HCT116 (cell line): ENCODE measurements around the gene STXBP5L. TPM values are rescaled to one million over a fixed set of nuclear protein-coding genes. Genes with fewer than 3 reads are reported as not detected.

Experiments used
- ATAC-seq: fragments of 200-7000 bp; cut with Tn5 transposase; 2 replicates; pipeline ENCODE4 v1.9.1; 2020; ENCODE audit warnings: mild to moderate bottlenecking, moderate library complexity
- BruUV-seq: library from RNA; stranded (reverse); fragments of 400-500 nt; replicated peaks from 2 replicates; lab custom pipeline; 2021; lab: Mats Ljungman, UMichigan
- CTCF ChIA-PET: fragments of 300-600 bp; sonication (Branson Sonifier 250); formaldehyde crosslinking; loops from one replicate; lab custom pipeline; 2021; ENCODE audit warnings: antibody characterized with exemption; lab: Charles Lee
- POLR2A ChIA-PET: fragments of 300-600, 350-600 bp; sonication (Branson Sonifier 250); formaldehyde crosslinking; loops from one replicate; lab custom pipeline; 2021; ENCODE audit warnings: antibody characterized with exemption; lab: Charles Lee
- RAD21 ChIA-PET, 2 experiments: fragments of 300-600 bp; sonication (Branson Sonifier 250); formaldehyde crosslinking; loops; one replicate each; lab custom pipeline; 2023; ENCODE audit warnings: low total read pairs in 2 of 2; ENCODE audit not compliant: uncharacterized antibody in 2 of 2, unreplicated experiment in 2 of 2, low non-redundant PET in 1 of 2; lab: Charles Lee
- DNase-seq: peaks from one replicate; pipeline ENCODE4 v3.0.0-alpha.2; 2010; ENCODE audit warnings: low read depth, low spot score
- H2AFZ ChIP-seq: fragments of 200-600 bp; shearing (Covaris generic), sonication (generic); 2 replicates; pipeline ENCODE4 v1.6.1; 2017; ENCODE audit warnings: low read depth, mixed run types, mixed read lengths, antibody characterized with exemption, low read length; ENCODE audit not compliant: poor library complexity, severe bottlenecking
- H3K27ac ChIP-seq: 2 replicates; pipeline ENCODE4 v1.5.1; 2012; ENCODE audit warnings: low read depth, low read length
- H3K27me3 ChIP-seq: fragments of 200-600 bp; sonication (generic); 2 replicates; pipeline ENCODE4 v1.6.1; 2016; ENCODE audit warnings: mixed run types, low read length, mixed read lengths; ENCODE audit not compliant: insufficient read depth
- H3K36me3 ChIP-seq, 2 experiments: fragments of 200-500 bp in 1 of 2; fragments of 200-600 bp in 1 of 2; sonication (Bioruptor generic) in 1 of 2; sonication (generic) in 1 of 2; 2 replicates each; pipeline versions ENCODE4 v1.5.1 to v1.6.1; 2014 to 2016; ENCODE audit warnings: low read length in 2 of 2, inconsistent platforms in 1 of 2, mixed read lengths in 1 of 2, mixed run types in 1 of 2; ENCODE audit not compliant: insufficient read depth in 2 of 2, control insufficient read depth in 1 of 2
- H3K4me1 ChIP-seq, 2 experiments: fragments of 200-600 bp in 1 of 2; sonication (generic) in 1 of 2; 2 replicates each; pipeline versions ENCODE4 v1.5.1 to v1.6.1; 2012 to 2017; ENCODE audit warnings: low read length in 2 of 2, inconsistent platforms in 1 of 2, mild to moderate bottlenecking in 1 of 2, mixed read lengths in 1 of 2, mixed run types in 1 of 2, moderate library complexity in 1 of 2; ENCODE audit not compliant: insufficient read depth in 2 of 2, control insufficient read depth in 1 of 2
- H3K4me2 ChIP-seq: fragments of 200-600 bp; sonication (generic); 2 replicates; pipeline ENCODE4 v1.6.1; 2017; ENCODE audit warnings: mixed run types, low read length, mixed read lengths
- H3K4me3 ChIP-seq, 2 experiments: fragments of 200-600 bp in 1 of 2; sonication (generic) in 1 of 2; replicated peaks in 1 of 2; 2 replicates each; pipeline ENCODE4 v1.5.1; 2011 to 2016; ENCODE audit warnings: low read length in 2 of 2, control low read depth in 1 of 2, low read depth in 1 of 2, mild to moderate bottlenecking in 1 of 2, mixed read lengths in 1 of 2, mixed run types in 1 of 2
- H3K79me2 ChIP-seq: fragments of 200-600 bp; sonication (generic); 2 replicates; pipeline ENCODE4 v1.6.1; 2017; ENCODE audit warnings: mild to moderate bottlenecking, mixed run types, low read length, moderate library complexity, mixed read lengths; ENCODE audit not compliant: insufficient read depth
- H3K9ac ChIP-seq: fragments of 200-600 bp; sonication (generic); 2 replicates; pipeline ENCODE4 v1.6.1; 2016; ENCODE audit warnings: low read length, mixed read lengths
- H3K9me2 ChIP-seq: fragments of 200-600 bp; sonication (generic), shearing (Covaris generic); 2 replicates; pipeline ENCODE4 v1.6.1; 2017; ENCODE audit warnings: mixed run types, mild to moderate bottlenecking, moderate library complexity; ENCODE audit not compliant: insufficient read depth
- H3K9me3 ChIP-seq, 2 experiments: fragments of 200-500 bp in 1 of 2; fragments of 200-600 bp in 1 of 2; sonication (Bioruptor generic) in 1 of 2; sonication (generic) in 1 of 2; 2 replicates each; pipeline ENCODE4 v1.6.1; 2014 to 2017; ENCODE audit warnings: low read length in 2 of 2, mixed read lengths in 2 of 2, inconsistent platforms in 1 of 2, low read depth in 1 of 2, mild to moderate bottlenecking in 1 of 2, mixed run types in 1 of 2, moderate library complexity in 1 of 2; ENCODE audit not compliant: control insufficient read depth in 1 of 2, insufficient read depth in 1 of 2
- H4K20me1 ChIP-seq: fragments of 200-600 bp; sonication (generic), shearing (Covaris generic); 2 replicates; pipeline ENCODE4 v1.6.1; 2017; ENCODE audit warnings: mixed run types, mild to moderate bottlenecking, moderate library complexity; ENCODE audit not compliant: insufficient read depth
- POLR2A ChIP-seq: IDR thresholded peaks from 2 replicates; pipeline ENCODE4 v1.7.0; 2011; ENCODE audit warnings: borderline replicate concordance; ENCODE audit not compliant: insufficient read depth, insufficient read length; ENCODE audit errors: extremely low read depth
- SP1 ChIP-seq: IDR thresholded peaks from 2 replicates; pipeline ENCODE4 v1.6.1; 2012; ENCODE audit warnings: low read depth
- YY1 ChIP-seq: IDR thresholded peaks from 2 replicates; pipeline ENCODE4 v1.6.1; 2011; ENCODE audit warnings: low read length, low read depth, moderate library complexity, mild to moderate bottlenecking; ENCODE audit not compliant: insufficient replicate concordance; ENCODE audit errors: extremely low read depth
- intact Hi-C: fragments of 100-400 bp; cut with micrococcal nuclease; formaldehyde crosslinking; loops from 2 replicates; pipeline ENCODE4 v1.10.0; 2022
- total RNA-seq: library from RNA; stranded (reverse); gene quantifications from one replicate; pipeline ENCODE4 v1.2.1, GENCODE V29; 2021; ENCODE audit not compliant: unreplicated experiment

STXBP5L gene
- total RNA-seq, 1 experiment from 2014 or later = not detected

DNA sequence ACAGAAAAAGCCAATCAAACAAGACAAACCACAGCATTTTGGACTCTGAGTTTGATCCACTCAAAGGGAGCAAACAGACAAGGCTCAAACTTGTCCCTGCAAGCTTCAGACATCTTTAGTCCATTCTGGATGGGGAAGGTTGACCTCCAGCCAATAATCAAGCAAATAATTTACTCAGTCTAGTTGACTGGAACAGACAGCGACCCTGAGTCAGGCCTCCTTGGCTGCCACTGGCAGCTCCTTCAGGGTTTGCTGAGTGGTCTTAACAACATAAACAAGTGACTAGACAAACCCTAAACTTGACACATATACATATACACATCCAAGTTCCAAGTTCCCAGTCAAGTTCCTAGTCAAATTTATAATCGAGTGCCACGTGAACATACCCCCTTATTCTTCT, 323.9 kb downstream of the STXBP5L start:
- Histone ChIP-seq H3K79me2 (no peaks in the 10 kb centered on the region), H3K9me2 (no peaks in the 10 kb centered on the region), H3K4me3 (no peak overlapping the region), H3K9ac (no peak overlapping the region), H3K27me3 (no peaks in the 10 kb centered on the region), H3K36me3 (no peaks in the 10 kb centered on the region), H4K20me1 (no peaks in the 10 kb centered on the region), H3K4me1 (no peaks in the 10 kb centered on the region), H2AFZ (no peak overlapping the region), H3K27ac (no peak overlapping the region), H3K4me2 (no peak overlapping the region), H3K9me3 (no peaks in the 10 kb centered on the region)
- ChIA-PET POLR2A (no interaction called here), RAD21 (no interaction called here), CTCF (no interaction called here)
- intact Hi-C loops = no loop called here
- no TSS peak for BruUV-seq
- DNase-seq = no peak
- ATAC-seq = no peak
- no peak for TF ChIP-seq YY1
- TF ChIP-seq POLR2A = no peak

GRCh38 chr3:121232309-121233225, 324.6 kb downstream of the STXBP5L start:
- no peak for DNase-seq
- CTCF ChIA-PET = no interaction called here

More at GRCh38 chr3:121232309-121233225, 324.6 kb downstream of the STXBP5L start:
- POLR2A ChIA-PET = no interaction called here
- H3K79me2 ChIP-seq = no peaks in the 10 kb centered on the region
- intact Hi-C loops = no loop called here
- BruUV-seq = no TSS peak
- ATAC-seq = no peak
- H3K27me3 ChIP-seq = no peaks in the 10 kb centered on the region
- no peak overlapping the region for H2AFZ ChIP-seq
- H4K20me1 ChIP-seq = no peaks in the 10 kb centered on the region
- H3K9ac ChIP-seq = no peak overlapping the region
- H3K4me3 ChIP-seq = no peak overlapping the region
- no peaks in the 10 kb centered on the region for H3K36me3 ChIP-seq
- no peak overlapping the region for H3K27ac ChIP-seq
- H3K4me2 ChIP-seq = no peak overlapping the region
- H3K4me1 ChIP-seq = no peaks in the 10 kb centered on the region
- no peaks in the 10 kb centered on the region for H3K9me3 ChIP-seq
- TF ChIP-seq SP1 = no peak
- H3K9me2 ChIP-seq = no peaks in the 10 kb centered on the region
- RAD21 ChIA-PET = no interaction called here
